ENCODE results near the gene RPA3. TPM values are rescaled to one million over a fixed set of nuclear protein-coding genes. Genes with fewer than 3 reads are reported as not detected.

RPA3 gene
- total RNA-seq, 1 experiment from 2014 or later, result 38.9 TPM

GRCh38 chr7:7740037-7740355 lies 21.6 kb upstream of the RPA3 start:
- intact Hi-C loops (cut with micrococcal nuclease), result no loop called here
- no peak overlapping the region for H3K4me3 ChIP-seq (ENCODE audit: low read length)
- DNase-seq (no peak), ATAC-seq (no peak)
- H3F3A ChIP-seq (ENCODE audit: low read length, unreplicated experiment), result no peaks in the 10 kb centered on the region
- H3K4me2 ChIP-seq (ENCODE audit: low read length), result no peak overlapping the region
- no TSS peak for BruUV-seq (replicated peaks)
- POLR2A ChIA-PET (ENCODE audit: unreplicated experiment), result interaction anchor here (0.6 kb wide), 1 partner anchor 9 kb away, joined by 3 read pairs; no protein-coding TSS in a partner anchor
- H3K9ac ChIP-seq (ENCODE audit: low read length), result no peak overlapping the region
- H3K36me3 ChIP-seq (ENCODE audit: low read depth, low read length), result no peaks in the 10 kb centered on the region
- no peaks in the 10 kb centered on the region for H3K9me2 ChIP-seq (replicated peaks; ENCODE audit: low read length)
- no peaks in the 10 kb centered on the region for H3K27me3 ChIP-seq (ENCODE audit: low read length)
- no peak overlapping the region for H2AFZ ChIP-seq (ENCODE audit: low read length)
- no peak overlapping the region for H3K27ac ChIP-seq (ENCODE audit: low read length)
- H3K79me2 ChIP-seq (ENCODE audit: low read length), result no peaks in the 10 kb centered on the region
- no peaks in the 10 kb centered on the region for H3K9me3 ChIP-seq (ENCODE audit: low read length)
- CTCF ChIA-PET, result no interaction called here
- H3K4me1 ChIP-seq (ENCODE audit: insufficient read depth, low read length), result peaks cover 24% of the 10 kb centered on the region
- no peak for TF ChIP-seq EZH2 (IDR thresholded peaks at IDR 0.05; ENCODE audit: low read length, unreplicated experiment)
- TF ChIP-seq CTCF (conservative IDR thresholded peaks at IDR 0.05; ENCODE audit: low read depth, low read length), result no peak
- no peak for TF ChIP-seq EZH2phosphoT487 (IDR thresholded peaks at IDR 0.05; ENCODE audit: borderline replicate concordance, low read length)
- H4K20me1 ChIP-seq (ENCODE audit: low read length), result no peaks in the 10 kb centered on the region

- H3K4me1 ChIP-seq (ENCODE audit: insufficient read depth, low read length), result peaks cover 24% of the 10 kb centered on the region
- H2AFZ ChIP-seq (ENCODE audit: low read length), result no peak overlapping the region
- no peak overlapping the region for H3K4me2 ChIP-seq (ENCODE audit: low read length)
- no peak overlapping the region for H3K9ac ChIP-seq (ENCODE audit: low read length)
- no peaks in the 10 kb centered on the region for H3K27me3 ChIP-seq (ENCODE audit: low read length)
- no peaks in the 10 kb centered on the region for H3K9me2 ChIP-seq (replicated peaks; ENCODE audit: low read length)
- no peaks in the 10 kb centered on the region for H3K79me2 ChIP-seq (ENCODE audit: low read length)
- H3F3A ChIP-seq (ENCODE audit: low read length, unreplicated experiment), result no peaks in the 10 kb centered on the region
- H3K36me3 ChIP-seq (ENCODE audit: low read depth, low read length), result no peaks in the 10 kb centered on the region
- no peak overlapping the region for H3K4me3 ChIP-seq (ENCODE audit: low read length)
- H3K9me3 ChIP-seq (ENCODE audit: low read length), result no peaks in the 10 kb centered on the region
- intact Hi-C loops (cut with micrococcal nuclease), result no loop called here
- ATAC-seq (no peak), DNase-seq (no peak)
- POLR2A ChIA-PET (ENCODE audit: unreplicated experiment), result interaction anchor here (0.6 kb wide), 1 partner anchor 9 kb away, joined by 3 read pairs; no protein-coding TSS in a partner anchor
- no TSS peak for BruUV-seq (replicated peaks)
- no peaks in the 10 kb centered on the region for H4K20me1 ChIP-seq (ENCODE audit: low read length)
- TF ChIP-seq EZH2 (IDR thresholded peaks at IDR 0.05; ENCODE audit: low read length, unreplicated experiment) (no peak), EZH2phosphoT487 (IDR thresholded peaks at IDR 0.05; ENCODE audit: borderline replicate concordance, low read length) (no peak), CTCF (conservative IDR thresholded peaks at IDR 0.05; ENCODE audit: low read depth, low read length) (no peak)
- no peak overlapping the region for H3K27ac ChIP-seq (ENCODE audit: low read length)
- CTCF ChIA-PET, result interaction anchor here (0.6 kb wide), 1 partner anchor 58 kb away, joined by 4 read pairs; no protein-coding TSS in a partner anchor
Measured at GRCh38 chr7:7739204-7740036, 21.0 kb upstream of the RPA3 start.

- Histone ChIP-seq H3K27me3 (ENCODE audit: low read length) (no peaks in the 10 kb centered on the region), H3K9ac (ENCODE audit: low read length) (no peak overlapping the region), H3F3A (ENCODE audit: low read length, unreplicated experiment) (no peaks in the 10 kb centered on the region), H3K79me2 (ENCODE audit: low read length) (no peaks in the 10 kb centered on the region), H2AFZ (ENCODE audit: low read length) (no peak overlapping the region), H3K9me2 (replicated peaks; ENCODE audit: low read length) (no peaks in the 10 kb centered on the region), H3K27ac (ENCODE audit: low read length) (0 out of 2 replicates have a peak overlapping the region, but pooled peaks have one; percentile 1), H3K4me2 (ENCODE audit: low read length) (no peak overlapping the region), H3K4me1 (ENCODE audit: insufficient read depth, low read length) (peaks cover 24% of the 10 kb centered on the region), H4K20me1 (ENCODE audit: low read length) (no peaks in the 10 kb centered on the region), H3K4me3 (ENCODE audit: low read length) (no peak overlapping the region), H3K36me3 (ENCODE audit: low read depth, low read length) (no peaks in the 10 kb centered on the region), H3K9me3 (ENCODE audit: low read length) (no peaks in the 10 kb centered on the region)
- TF ChIP-seq EZH2 (IDR thresholded peaks at IDR 0.05; ENCODE audit: low read length, unreplicated experiment) (no peak), CTCF (conservative IDR thresholded peaks at IDR 0.05; ENCODE audit: low read depth, low read length) (no peak), EZH2phosphoT487 (IDR thresholded peaks at IDR 0.05; ENCODE audit: borderline replicate concordance, low read length) (no peak)
- peak; percentile 16 for ATAC-seq
- intact Hi-C loops (cut with micrococcal nuclease), result no loop called here
- CTCF ChIA-PET, result no interaction called here
- BruUV-seq (replicated peaks), result no TSS peak
- POLR2A ChIA-PET (ENCODE audit: unreplicated experiment), result no interaction called here
- no peak for DNase-seq
Measured at GRCh38 chr7:7738622-7739021, 20.2 kb upstream of the RPA3 start.
